ENCODE results near the gene RGS17. TPM values are rescaled to one million over a fixed set of nuclear protein-coding genes. Genes with fewer than 3 reads are reported as not detected.
A peak's percentile ranks its signal among the peaks of the same experiment; 100 is the strongest.

Gene RGS17
- total RNA-seq, 8 experiments from 2014 or later, result 1.2 to 20.0 (median 11.4) TPM

- peak; percentile 77 to 94 (median 92) for ATAC-seq (replicated peaks in 6 of 8)
- 0 to 2% (median 0%) methylated on average over 2 to 20 of the region's 66 CpGs; no CpG with 5 or more reads in 5 of the 10 experiments for WGBS, 10 experiments
- Histone ChIP-seq H3K4me1 (replicated peaks in 1 of 2) (peaks cover 4 to 13% of the 10 kb centered on the region in 2 donors), H3K4me3 (peak within 1 kb of the TSS; percentile 57 to 83 (median 67)), H3K27ac (peak within 1 kb of the TSS; percentile 88 to 91)
- in situ Hi-C loops (cut with MboI; ENCODE audit: low pct_unique_long_range_greater_than_20kb in 2 of 9, low sequenced_read_pairs in 9 of 9, unreplicated experiment in 9 of 9), result no loop called here
Observed at GRCh38 chr6:152982904-152983636, 148.0 kb downstream of the RGS17 start, which contains the start of gene FBXO5. Gene FBXO5, minus strand, starts transcription at chr6:152983041. Its CDS starts 82 bp downstream, at chr6:152982959.

GRCh38 chr6:152981989-152982903 lies 148.8 kb downstream of the RGS17 start:
- H3K4me1 ChIP-seq (replicated peaks in 1 of 2), result peaks cover 11 to 21% of the 10 kb centered on the region in 2 donors
- peak in 5 of 8 experiments; percentile 0 to 1 (median 0) for ATAC-seq (replicated peaks in 6 of 8)
- in situ Hi-C loops (cut with MboI; ENCODE audit: low pct_unique_long_range_greater_than_20kb in 2 of 9, low sequenced_read_pairs in 9 of 9, unreplicated experiment in 9 of 9), result no loop called here
- peak overlapping the region; percentile 57 to 83 (median 67) for H3K4me3 ChIP-seq
- WGBS, 10 experiments, result 0 to 11% (median 0%) methylated on average over 2 to 9 of the region's 71 CpGs; no CpG with 5 or more reads in 1 of the 10 experiments
- H3K27ac ChIP-seq, result no peak overlapping the region

GRCh38 chr6:152981219-152981618 lies 149.9 kb downstream of the RGS17 start:
- WGBS, 10 experiments, result 0 to 30% (median 6%) methylated on average over 2 of the region's 2 CpGs; no CpG with 5 or more reads in 1 of the 10 experiments
- no peak for ATAC-seq (replicated peaks in 6 of 8)
- H3K4me3 ChIP-seq, result peak overlapping the region in 1 of 5 donors; percentile 57
- H3K27ac ChIP-seq, result no peak overlapping the region
- in situ Hi-C loops (cut with MboI; ENCODE audit: low pct_unique_long_range_greater_than_20kb in 2 of 9, low sequenced_read_pairs in 9 of 9, unreplicated experiment in 9 of 9), result no loop called here
- peaks cover 21 to 31% of the 10 kb centered on the region in 2 donors for H3K4me1 ChIP-seq (replicated peaks in 1 of 2)

- Histone ChIP-seq H3K27ac (no peak overlapping the region), H3K4me1 (replicated peaks in 1 of 2) (peaks cover 21 to 32% of the 10 kb centered on the region in 2 donors), H3K4me3 (no peak overlapping the region)
- no peak for ATAC-seq (replicated peaks in 6 of 8)
- 7 to 67% (median 20%) methylated on average over 1 of the region's 1 CpG; no CpG with 5 or more reads in 1 of the 10 experiments for WGBS, 10 experiments
- in situ Hi-C loops (cut with MboI; ENCODE audit: low pct_unique_long_range_greater_than_20kb in 2 of 9, low sequenced_read_pairs in 9 of 9, unreplicated experiment in 9 of 9), result no loop called here
Observed at GRCh38 chr6:152980656-152981055, 150.4 kb downstream of the RGS17 start.

GRCh38 chr6:152979116-152979515 lies 152.0 kb downstream of the RGS17 start:
- Histone ChIP-seq H3K4me1 (replicated peaks in 1 of 2) (peaks cover 21 to 29% of the 10 kb centered on the region in 2 donors), H3K27ac (no peak overlapping the region), H3K4me3 (no peak overlapping the region)
- no peak for ATAC-seq (replicated peaks in 6 of 8)
- in situ Hi-C loops (cut with MboI; ENCODE audit: low pct_unique_long_range_greater_than_20kb in 2 of 9, low sequenced_read_pairs in 9 of 9, unreplicated experiment in 9 of 9), result no loop called here
- WGBS, 10 experiments, result 70 to 100% (median 88%) methylated on average over 1 of the region's 1 CpG; no CpG with 5 or more reads in 1 of the 10 experiments

GRCh38 chr6:152978058-152978457 lies 153.0 kb downstream of the RGS17 start:
- ATAC-seq (replicated peaks in 6 of 8), result no peak
- in situ Hi-C loops (cut with MboI; ENCODE audit: low pct_unique_long_range_greater_than_20kb in 2 of 9, low sequenced_read_pairs in 9 of 9, unreplicated experiment in 9 of 9), result no loop called here
- Histone ChIP-seq H3K4me1 (replicated peaks in 1 of 2) (peaks cover 21 to 29% of the 10 kb centered on the region in 2 donors), H3K4me3 (no peak overlapping the region), H3K27ac (no peak overlapping the region)
- WGBS, 10 experiments, result 42 to 100% (median 55%) methylated on average over 1 to 3 of the region's 3 CpGs; no CpG with 5 or more reads in 2 of the 10 experiments

- in situ Hi-C loops (cut with MboI; ENCODE audit: low pct_unique_long_range_greater_than_20kb in 2 of 9, low sequenced_read_pairs in 9 of 9, unreplicated experiment in 9 of 9), result no loop called here
- Histone ChIP-seq H3K4me1 (replicated peaks in 1 of 2) (peaks cover 21 to 29% of the 10 kb centered on the region in 2 donors), H3K4me3 (no peak overlapping the region)
Observed at GRCh38 chr6:152977556-152977955, 153.5 kb downstream of the RGS17 start.

GRCh38 chr6:152976749-152977148 lies 154.3 kb downstream of the RGS17 start:
- 67 to 100% (median 85%) methylated on average over 1 of the region's 1 CpG; no CpG with 5 or more reads in 7 of the 10 experiments for WGBS, 10 experiments
- Histone ChIP-seq H3K4me1 (replicated peaks in 1 of 2) (peaks cover 21 to 29% of the 10 kb centered on the region in 2 donors), H3K27ac (no peak overlapping the region), H3K4me3 (no peak overlapping the region)
- no peak for ATAC-seq (replicated peaks in 6 of 8)
- in situ Hi-C loops (cut with MboI; ENCODE audit: low pct_unique_long_range_greater_than_20kb in 2 of 9, low sequenced_read_pairs in 9 of 9, unreplicated experiment in 9 of 9), result no loop called here

More at GRCh38 chr6:152977556-152977955, 153.5 kb downstream of the RGS17 start:
- no peak for ATAC-seq (replicated peaks in 6 of 8)
- no peak overlapping the region for H3K27ac ChIP-seq

GRCh38 chr6:152975204-152975915 lies 155.7 kb downstream of the RGS17 start:
- in situ Hi-C loops (cut with MboI; ENCODE audit: low pct_unique_long_range_greater_than_20kb in 2 of 9, low sequenced_read_pairs in 9 of 9, unreplicated experiment in 9 of 9), result no loop called here
- H3K4me1 ChIP-seq (replicated peaks in 1 of 2), result peaks cover 21 to 29% of the 10 kb centered on the region in 2 donors
- 40 to 100% (median 88%) methylated on average over 1 to 4 of the region's 4 CpGs; no CpG with 5 or more reads in 1 of the 10 experiments for WGBS, 10 experiments

GRCh38 chr6:152973916-152974315 lies 157.2 kb downstream of the RGS17 start:
- no peak for ATAC-seq (replicated peaks in 6 of 8)
- WGBS, 10 experiments, result 80 to 100% (median 92%) methylated on average over 1 of the region's 1 CpG; no CpG with 5 or more reads in 5 of the 10 experiments
- no peak overlapping the region for H3K27ac ChIP-seq
- in situ Hi-C loops (cut with MboI; ENCODE audit: low pct_unique_long_range_greater_than_20kb in 2 of 9, low sequenced_read_pairs in 9 of 9, unreplicated experiment in 9 of 9), result no loop called here
- H3K4me1 ChIP-seq (replicated peaks in 1 of 2), result peaks cover 21 to 29% of the 10 kb centered on the region in 2 donors
- no peak overlapping the region for H3K4me3 ChIP-seq

More at GRCh38 chr6:152975204-152975915, 155.7 kb downstream of the RGS17 start:
- ATAC-seq (replicated peaks in 6 of 8), result peak in 2 of 8 experiments; percentile 15 to 22
- Histone ChIP-seq H3K27ac (no peak overlapping the region), H3K4me3 (no peak overlapping the region)

GRCh38 chr6:152969688-152970418 lies 161.2 kb downstream of the RGS17 start:
- in situ Hi-C loops (cut with MboI; ENCODE audit: low pct_unique_long_range_greater_than_20kb in 2 of 9, low sequenced_read_pairs in 9 of 9, unreplicated experiment in 9 of 9), result no loop called here
- Histone ChIP-seq H3K27ac (no peak overlapping the region), H3K4me3 (no peak overlapping the region), H3K4me1 (replicated peaks in 1 of 2) (no peaks in the 10 kb centered on the region)
- 87 to 100% (median 98%) methylated on average over 1 to 6 of the region's 6 CpGs for WGBS, 10 experiments
- ATAC-seq (replicated peaks in 6 of 8), result no peak
